HG02840 (cell line): ENCODE measurements around the gene HUNK.
"Not testable (repeated sequence)": the region's sequence is repeated elsewhere in the genome, so short reads cannot be mapped to it uniquely, and the experiment has no call there.

Source experiments
- ATAC-seq: cut with Tn5 transposase; IDR thresholded peaks from one replicate; pipeline ENCODE4 v1.9.1; 2021; ENCODE audit warnings: mild to moderate bottlenecking, moderate library complexity, moderate number of reproducible peaks; ENCODE audit not compliant: unreplicated experiment, low FRiP score

The HUNK gene

DNA sequence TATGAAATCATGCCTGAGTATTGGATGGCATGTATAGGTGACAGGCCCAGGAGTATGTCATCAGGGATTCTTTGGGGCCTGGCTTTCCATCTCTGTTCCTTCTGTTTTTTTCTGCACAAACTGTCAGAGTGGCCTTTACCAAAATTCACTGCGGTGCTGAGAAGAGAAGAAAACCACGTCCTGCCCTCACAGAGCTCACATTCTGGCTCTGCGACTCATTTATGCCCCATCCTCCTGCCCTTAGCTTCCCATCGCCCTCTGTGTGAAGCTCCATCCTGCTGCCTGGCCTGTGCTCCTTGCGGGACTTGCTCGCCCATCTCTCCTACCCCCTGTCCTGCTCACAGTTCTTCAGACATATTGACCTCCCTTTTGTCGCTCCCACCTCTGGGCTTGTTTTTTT is 73.4 kb downstream of the HUNK start:
- ATAC-seq: no peak

DNA sequence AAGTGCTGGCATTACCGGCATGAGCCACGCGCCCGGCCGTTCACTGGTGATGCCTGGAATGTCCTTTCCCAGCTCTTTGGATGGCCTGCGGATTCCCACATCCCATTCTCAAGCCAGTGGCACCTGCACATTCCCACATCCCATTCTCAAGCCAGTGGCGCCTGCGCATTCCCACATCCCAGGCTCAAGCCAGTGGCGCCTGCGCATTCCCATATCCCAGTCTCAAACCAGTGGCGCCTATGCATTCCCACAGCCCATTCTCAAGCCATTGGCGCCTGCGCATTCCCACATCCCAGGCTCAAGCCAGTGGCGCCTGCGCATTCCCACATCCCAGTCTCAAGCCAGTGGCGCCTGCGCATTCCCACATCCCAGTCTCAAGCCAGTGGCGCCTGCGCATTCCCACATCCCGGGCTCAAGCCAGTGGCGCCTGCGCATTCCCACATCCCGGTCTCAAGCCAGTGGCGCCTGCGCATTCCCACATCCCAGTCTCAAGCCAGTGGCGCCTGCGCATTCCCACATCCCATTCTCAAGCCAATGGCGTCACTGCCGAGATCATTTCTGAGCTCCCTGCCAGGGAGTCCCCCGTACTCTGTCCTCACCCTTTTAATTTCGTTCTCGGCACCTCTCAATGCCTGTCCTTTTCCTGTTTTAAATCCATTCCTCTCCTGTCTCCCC is 74.2 kb downstream of the HUNK start:
- ATAC-seq: not testable (repeated sequence)

DNA sequence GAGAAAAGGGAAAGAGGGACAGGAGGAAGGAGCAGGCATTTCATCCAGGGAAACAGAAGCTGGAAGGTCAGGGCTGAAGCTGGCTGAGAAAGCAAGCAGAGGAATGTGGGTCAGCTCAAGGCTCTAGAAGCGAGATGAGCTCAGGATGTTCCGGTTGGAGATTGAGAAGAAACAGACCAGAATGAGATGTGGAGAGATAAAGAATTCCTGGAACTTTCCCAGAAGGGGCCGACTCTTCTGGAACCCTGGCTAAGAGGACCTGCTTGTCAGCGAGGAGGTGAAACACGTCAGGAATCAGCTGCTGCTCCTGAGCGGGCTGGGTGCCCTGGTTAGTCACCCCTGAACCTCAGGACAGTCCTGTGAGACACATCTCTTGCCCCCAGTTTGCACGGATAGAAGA is 75.9 kb downstream of the HUNK start:
- ATAC-seq: no peak

DNA sequence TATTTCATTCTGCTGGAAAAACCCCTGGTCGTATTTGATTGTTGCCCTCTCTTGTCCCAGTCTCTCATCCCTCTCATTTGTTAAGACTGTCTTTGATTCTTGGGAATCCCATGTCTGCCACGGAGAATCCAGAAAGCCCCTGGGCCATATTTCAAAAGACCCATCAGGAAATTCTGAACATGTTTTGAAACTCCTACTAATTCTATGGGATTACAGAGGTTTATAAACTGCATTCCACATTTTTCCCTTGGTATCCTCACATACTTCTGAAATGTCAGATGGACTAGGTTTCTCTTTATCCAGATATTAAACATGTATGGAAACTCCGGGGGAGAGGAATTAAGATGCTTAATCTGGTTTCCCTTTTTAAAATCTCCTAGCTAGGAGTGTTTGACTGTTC is 80.0 kb downstream of the HUNK start:
- ATAC-seq: no peak

DNA sequence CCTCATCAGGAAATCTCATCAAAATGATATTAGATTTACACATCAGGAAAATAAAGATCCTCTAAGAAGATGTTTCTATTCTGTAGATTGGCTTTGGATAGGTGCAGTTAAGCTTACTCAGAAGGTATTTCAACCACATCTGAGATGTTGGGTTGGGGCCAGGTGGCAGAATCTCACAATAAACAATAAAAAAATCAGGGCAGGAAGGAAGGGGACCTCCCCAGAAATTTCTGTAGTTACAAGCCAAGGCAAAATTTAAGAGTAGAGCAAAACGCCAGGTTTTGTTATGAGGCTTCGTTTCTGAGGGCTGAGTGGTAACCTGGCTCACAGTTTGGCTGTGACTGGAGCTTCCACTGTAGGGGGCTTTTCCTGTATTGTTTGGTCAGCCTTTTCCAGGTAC is 84.8 kb downstream of the HUNK start:
- ATAC-seq: no peak

DNA sequence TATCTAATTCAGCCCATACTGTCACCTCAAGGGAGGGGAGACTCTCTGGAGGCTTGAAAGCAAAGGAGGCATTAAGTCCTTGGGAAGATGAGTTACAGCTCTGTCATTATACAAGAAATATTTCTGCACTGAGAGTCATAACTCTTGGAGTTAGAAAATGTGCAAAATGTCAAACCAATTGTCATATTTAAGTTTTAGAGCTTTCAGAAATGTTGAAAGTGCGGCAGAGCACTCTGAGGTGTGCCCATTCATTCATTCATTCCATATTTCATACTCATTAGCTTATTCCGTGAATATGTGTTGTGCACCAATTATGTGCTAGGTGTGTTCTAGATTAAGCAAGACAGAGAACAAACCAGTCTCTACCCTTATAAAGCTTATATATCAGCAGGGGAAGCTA is 87.1 kb downstream of the HUNK start:
- ATAC-seq: no peak

DNA sequence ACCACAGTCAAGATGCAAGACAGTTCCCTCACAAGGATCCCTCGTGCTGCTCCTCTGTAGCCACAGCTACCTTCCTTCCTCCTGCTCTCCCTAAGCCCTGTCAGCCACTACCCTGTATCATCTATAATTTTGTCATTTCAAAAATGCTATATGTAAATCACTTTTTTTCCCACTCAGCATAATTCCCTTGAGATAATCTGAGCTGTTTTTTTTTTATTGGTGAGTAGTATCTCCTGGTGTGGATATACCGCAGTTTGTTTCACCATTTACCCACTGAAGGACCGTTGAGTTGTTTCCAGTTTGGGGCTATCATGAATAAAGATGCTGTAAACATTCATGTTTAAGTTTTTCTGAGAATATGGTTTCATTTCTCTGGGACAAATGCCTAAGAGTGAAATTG is 88.2 kb downstream of the HUNK start:
- no peak for ATAC-seq

DNA sequence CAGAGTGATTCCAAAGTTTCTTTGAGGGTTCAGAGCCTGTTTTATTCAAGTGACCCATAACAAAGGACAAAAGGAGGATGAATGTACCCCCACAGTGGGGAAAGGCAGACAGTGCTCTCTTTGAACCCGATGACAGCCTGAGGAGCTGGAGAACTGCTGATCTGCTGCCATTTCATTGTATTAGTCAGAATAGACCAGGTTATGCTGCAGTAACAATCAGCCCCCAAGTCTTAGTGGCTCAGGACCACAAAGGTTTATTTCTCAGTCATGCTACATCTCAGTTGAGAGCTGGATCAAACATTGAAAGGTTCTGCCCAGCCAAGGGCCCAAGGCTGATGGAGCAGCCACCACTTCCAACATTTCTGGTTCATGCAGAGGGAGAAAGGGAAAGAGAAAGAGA is 88.9 kb downstream of the HUNK start:
- no peak for ATAC-seq

DNA sequence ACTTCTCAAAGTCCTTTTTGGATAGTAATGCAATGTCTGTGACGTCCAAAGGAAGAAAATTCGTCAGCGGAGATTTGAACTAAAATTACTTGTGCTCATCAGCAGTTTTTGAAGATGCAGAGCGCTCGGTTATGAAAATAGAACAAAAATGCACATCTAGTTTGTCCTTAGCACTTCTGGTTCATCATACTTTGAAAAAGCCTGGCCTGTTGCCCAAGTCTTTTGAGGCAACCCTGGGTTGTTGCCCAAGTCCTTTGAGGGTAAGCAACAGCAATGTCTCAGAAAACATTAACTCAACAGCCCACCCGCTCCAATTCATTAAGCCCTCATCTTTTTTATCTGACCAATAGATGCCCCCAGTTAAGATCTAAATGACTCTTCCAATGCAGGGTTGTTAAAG is 91.9 kb downstream of the HUNK start:
- ATAC-seq: no peak

DNA sequence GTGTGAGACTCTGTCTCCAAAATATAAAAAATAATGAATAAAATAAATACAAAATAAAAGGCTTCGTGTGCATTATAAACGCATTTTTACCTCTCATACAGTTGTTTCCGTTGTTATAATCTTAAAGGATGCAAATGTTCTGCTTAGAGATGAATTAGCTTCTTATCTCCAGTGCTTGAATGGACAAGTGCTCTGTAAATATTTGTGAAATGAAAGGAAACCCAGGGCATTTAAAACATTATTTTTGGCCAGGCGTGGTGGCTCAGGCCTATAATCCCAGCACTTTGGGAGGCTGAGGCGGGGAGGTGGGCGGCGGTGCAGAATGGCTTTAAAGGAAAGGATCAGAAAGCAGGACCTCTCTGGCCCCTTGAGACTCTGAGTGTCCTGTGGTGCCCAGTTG is 94.5 kb downstream of the HUNK start:
- no peak for ATAC-seq

DNA sequence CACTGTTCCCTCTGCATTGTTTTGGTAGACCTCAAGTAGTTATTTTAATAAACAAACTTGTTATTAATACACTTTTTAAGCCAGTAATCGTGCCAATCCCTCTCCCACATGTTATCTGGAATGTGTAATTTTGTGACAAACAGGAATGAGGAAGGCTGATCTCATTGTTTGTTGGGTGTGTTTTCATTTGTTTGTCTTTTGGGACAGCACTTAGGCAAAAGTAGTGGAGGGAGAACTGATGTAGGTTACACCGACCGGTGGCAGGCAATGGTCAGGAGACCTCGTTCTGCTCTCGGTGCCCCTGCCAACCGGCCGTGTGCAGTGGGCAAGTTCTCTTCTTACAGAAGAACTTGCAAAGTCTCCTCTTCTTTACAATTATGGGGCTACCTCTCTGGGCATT is 99.8 kb downstream of the HUNK start:
- no peak for ATAC-seq

DNA sequence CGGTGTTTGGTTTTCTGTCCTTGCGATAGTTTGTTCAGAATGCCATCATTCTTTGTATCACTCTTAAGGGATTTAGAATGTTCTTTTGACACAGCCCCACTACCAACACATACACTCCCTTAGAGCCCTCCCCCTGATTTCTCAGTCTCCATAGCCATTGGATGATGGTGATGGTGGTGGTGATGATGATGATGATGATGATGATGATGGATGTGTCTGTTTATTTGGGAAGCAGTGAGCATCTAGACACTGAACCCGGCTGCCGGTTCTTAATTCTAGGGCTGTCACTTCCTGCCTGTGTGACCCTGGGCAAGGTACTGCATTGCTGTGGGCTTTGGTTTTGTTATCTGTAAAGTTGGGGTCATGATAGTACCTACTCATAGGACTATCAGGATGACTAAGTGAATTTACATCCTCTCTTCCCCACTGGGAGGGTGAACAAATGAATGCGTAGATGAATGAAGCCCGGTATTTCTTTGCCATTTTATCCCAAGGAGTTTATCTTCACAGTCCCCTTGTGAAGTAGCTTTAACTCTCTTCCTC is 100.7 kb downstream of the HUNK start:
- ATAC-seq: no peak

DNA sequence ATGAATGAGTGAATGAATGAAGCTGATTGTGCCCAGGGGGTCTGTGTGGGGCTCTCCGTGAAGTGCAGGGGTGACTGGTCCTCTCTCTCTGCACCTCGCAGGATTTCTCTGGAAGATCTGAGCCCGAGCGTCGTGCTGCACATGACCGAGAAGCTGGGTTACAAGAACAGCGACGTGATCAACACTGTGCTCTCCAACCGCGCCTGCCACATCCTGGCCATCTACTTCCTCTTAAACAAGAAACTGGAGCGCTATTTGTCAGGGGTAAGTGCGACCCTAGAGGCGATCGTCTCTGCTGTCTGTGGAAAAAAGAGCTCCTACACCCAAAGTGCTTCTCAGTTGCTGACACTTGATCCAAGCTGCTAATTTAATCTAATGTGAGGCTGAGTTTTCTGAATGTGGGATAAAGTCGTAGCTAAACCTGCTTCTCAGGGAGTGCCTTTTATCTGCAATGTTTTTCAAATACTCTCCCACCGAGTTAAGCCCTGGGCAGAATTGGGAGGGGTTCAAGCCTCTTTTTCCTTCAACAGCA is 101.7 kb downstream of the HUNK start:
- ATAC-seq: no peak

DNA sequence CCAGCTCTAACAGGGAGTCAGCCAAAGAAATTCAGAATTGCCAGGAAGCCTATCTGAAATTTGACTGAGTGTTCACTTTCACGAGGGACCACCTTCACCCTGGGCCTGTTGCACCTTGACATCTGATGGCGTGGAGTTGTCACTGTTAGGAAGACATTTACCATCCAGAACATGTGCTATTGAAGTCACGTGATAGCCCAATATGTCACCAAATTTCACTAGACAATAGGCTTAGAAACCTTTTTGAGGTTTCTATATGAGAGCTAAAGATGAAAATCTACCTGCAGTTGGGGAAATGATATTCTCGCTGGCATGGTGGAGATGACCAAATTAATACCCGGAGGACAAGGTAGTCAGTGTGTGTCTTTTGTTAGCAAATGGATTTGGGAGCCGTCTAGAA is 102.7 kb downstream of the HUNK start:
- no peak for ATAC-seq

DNA sequence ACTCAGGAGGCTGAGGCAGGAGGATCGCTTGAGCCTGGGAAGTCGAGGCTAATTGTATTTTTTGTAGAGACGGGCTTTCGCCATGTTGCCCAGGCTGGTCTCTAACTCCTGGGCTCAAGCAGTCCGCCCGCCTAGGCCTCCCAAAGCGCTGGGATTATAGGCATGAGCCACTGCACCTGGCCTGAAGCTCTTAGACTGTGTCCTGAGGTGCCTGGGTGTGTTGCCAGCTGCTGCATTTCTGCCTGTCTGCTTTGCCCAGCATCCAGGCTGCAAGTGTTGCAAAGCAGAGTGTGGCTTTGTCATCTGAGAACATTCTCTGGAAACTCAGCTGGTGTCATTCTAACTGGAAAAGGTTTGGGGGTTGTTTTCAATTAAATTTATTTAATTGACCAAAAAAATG is 105.0 kb downstream of the HUNK start:
- no peak for ATAC-seq

DNA sequence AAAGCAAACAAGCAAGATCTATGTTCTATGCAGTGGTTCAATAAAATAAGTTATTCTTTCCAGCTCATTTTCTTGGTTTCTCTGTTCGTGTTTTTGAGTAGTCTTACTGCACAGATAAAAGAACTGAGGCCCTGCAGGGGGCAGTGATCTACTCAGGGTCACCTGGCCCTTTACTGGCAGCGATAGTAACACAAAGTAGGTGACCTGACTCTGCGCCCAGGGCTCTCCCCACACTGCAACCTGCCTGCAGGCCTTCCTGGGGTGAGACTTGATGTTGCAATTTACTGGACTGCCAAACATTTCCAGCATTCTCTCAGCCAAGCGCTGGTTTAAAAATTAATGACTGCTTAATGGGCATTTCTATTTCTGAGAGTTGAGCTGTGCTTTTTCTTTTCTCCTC is 110.3 kb downstream of the HUNK start:
- ATAC-seq: no peak

DNA sequence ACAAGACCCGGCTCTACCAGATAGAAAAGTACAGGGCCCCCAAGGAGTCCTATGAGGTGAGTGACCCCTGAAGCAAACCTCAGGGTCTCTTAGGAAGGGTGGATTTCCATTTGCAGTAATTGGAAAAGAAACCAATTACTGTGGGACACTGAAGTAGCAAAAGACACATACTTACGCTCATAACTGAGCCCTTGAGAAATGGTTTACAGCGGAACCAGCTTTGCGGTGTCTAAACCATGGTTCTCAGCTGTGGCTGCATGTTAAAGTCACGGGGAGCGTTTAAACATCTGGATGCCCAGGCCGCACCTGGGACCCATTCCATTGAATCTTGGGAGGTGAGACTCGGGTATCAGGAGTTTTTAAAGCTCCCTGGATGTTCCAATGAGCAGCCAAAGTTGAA is 110.7 kb downstream of the HUNK start:
- ATAC-seq: no peak

DNA sequence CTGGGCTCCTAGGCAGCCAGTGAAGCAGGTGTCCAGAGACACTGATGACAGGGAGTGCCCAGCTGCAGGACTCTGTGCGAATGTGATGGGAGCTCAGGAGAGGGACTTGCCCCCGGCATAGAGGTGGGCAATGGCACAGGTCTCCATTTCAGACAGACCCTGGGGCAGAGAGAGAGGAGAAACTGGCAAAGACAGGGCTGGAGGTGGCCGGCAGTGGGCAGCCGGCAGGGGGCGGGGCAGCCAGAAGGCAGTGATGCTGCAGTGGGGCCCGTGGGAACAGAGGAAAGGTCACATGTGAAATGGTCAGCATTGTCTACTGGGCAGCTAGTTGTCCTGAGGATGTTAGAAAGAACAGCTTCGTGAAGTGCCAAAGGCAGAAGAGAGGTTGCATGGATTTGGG is 112.6 kb downstream of the HUNK start:
- ATAC-seq: no peak

DNA sequence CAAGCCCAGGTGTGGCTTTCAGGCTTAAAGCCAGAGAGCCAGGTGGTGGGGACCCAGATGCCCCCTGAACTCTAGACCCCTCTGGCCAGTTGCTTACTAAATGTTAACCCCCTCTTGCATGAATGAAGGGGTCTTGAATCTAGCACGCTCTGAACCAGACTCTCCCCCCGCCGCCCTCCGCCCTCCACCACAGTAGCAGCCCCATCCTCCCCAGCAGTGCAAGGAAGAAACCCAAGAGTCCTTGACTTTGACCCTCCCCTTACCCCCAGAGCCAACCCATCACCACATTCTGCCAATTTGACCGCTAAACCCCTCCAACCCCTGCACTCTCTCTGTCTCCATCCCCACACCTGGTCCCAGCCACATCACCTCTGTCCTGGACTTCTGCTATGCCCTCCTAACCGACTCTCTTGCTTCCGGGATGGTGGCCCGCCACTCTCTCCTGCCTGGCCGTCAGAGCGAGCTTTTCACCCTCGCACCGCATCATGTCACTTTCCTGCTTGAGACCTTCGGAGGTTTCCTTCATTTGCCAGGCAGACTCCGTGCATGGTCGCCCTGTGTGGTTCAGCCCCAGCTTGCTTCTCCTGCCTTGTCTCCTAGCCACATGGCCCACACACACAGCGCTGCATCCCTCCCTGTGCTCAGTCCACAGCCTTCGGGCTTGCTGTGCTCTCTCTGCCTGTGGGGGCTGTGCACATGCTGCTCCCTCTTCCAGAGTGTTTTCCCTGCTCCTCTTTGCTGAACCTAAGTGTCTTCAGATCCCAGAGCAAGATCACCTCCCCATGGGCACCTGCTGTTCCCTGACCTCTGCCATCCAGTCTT is 113.4 kb downstream of the HUNK start:
- no peak for ATAC-seq

DNA sequence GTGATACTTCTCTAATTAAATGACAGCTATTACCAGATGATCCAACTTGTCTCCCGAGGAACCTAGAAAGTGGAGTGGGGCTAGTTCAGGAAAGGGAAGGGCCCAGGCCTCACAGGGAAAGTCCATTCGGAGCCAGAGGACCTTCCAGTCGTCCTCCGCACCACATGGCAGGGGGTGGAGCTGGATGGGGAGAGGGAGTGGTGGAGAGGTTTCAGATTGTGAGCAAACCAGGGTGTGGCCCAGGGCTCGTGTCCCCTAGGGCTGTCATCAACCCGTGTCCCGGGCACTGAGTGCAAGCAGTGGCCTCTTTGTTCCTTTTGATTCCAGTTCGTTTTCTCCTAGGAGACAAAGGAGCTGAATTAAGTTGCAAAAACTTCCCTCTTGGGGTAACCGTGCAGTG is 114.9 kb downstream of the HUNK start:
- no peak for ATAC-seq

DNA sequence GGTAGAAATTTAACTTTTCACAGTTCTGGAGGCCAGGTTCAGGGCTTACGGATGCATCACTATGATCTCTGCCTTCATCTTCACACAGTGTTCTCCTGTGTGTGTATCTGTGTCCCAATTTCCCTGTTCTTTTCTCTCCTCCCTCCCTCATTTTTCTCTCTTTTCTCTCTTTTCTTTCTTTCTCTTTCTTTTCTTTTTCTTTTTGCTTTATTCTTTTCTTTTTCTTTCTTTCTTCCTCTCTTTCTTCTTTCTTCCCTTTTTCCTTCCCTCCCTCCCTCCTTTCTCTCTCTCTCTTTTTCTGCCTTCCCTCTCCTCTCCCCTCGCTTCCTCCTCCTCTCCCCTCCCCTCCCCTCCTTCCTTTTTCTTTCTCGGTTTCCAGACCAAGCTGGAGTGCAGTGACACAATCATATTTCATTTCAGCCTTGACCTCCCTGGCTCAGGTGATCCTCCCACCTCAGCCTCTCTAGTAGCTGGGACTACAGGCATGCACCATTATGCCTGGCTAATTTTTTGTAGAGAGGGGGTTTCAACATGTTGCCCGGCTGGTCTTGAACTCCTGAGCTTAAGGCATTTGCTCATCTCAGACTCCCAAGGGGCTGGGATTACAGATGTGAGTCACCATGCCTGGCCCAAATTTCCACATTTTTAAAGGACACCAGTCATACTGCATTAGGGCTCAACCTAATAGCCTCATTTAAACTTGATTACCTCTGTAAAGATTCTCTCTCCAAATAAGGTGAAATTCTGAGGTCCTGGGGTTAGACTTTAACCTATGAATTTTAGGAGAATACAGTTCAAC is 115.9 kb downstream of the HUNK start:
- ATAC-seq: no peak
